Measurements from ENCODE around the gene RIN3.

- TF ChIP-seq CTCF (IDR thresholded peaks at IDR 0.05) (no peak), ZFX (IDR thresholded peaks at IDR 0.05; ENCODE audit: borderline replicate concordance) (no peak)
Measured at GRCh38 chr14:92649934-92650545, 136.5 kb downstream of the RIN3 start.
